ENCODE data around the gene EGFL7.

GRCh38 chr9:136623842-136624183 lies 38.9 kb upstream of the EGFL7 start:
- TF ChIP-seq CTCF (IDR thresholded peaks at IDR 0.05) (no peak), POLR2A (IDR thresholded peaks at IDR 0.05) (no peak)

All from sigmoid colon (tissue), 3 donors.